K562 (cell line): ENCODE measurements around the gene TRERF1. TPM values are rescaled to one million over a fixed set of nuclear protein-coding genes. Genes with fewer than 3 reads are reported as not detected.
A peak's percentile ranks its signal among the peaks of the same experiment; 100 is the strongest.

Experiments
- ATAC-seq: fragments of 200-7000 bp; cut with Tn5 transposase; 3 replicates; pipeline ENCODE4 v1.9.1; 2020; ENCODE audit warnings: moderate library complexity
- BruUV-seq: library from RNA; stranded (reverse); fragments of 400-500 nt; replicated peaks from 2 replicates; lab custom pipeline; 2021; lab: Mats Ljungman, UMichigan
- CTCF ChIA-PET: fragments of 300-600 bp; formaldehyde crosslinking; extraction: SDS; loops from one replicate; lab custom pipeline; 2021; ENCODE audit warnings: low intra/inter-chr PET ratio; lab: Yijun Ruan, JAX
- POLR2A ChIA-PET: fragments of 300-600, 350-650 bp; sonication (Branson Sonifier 250); formaldehyde crosslinking; extraction: SDS; loops from one replicate; lab custom pipeline; 2021; ENCODE audit warnings: antibody characterized with exemption, inconsistent platforms; lab: Yijun Ruan, JAX
- DNase-seq, 4 experiments: peaks; one replicate each; pipeline versions ENCODE4 v3.0.0 to v3.0.0-alpha.2; 2011 to 2018; ENCODE audit warnings: low spot score in 3 of 4, mixed read lengths in 3 of 4; ENCODE audit errors: extremely low read depth in 1 of 4
- FAIRE-seq: peaks from 2 replicates; lab custom pipeline; 2011; peaks lifted over from hg19 to GRCh38; lab: Jason Lieb, UNC
- H2AFZ ChIP-seq: 2 replicates; pipeline ENCODE4 v1.6.0; 2011; ENCODE audit warnings: low read depth, low read length, control low read depth, inconsistent platforms
- H3K27ac ChIP-seq: fragments of 200-600 bp; 3 replicates; pipeline ENCODE4 v1.8.0; 2011; ENCODE audit warnings: low read depth, mild to moderate bottlenecking, control low read depth, inconsistent platforms, low read length, moderate library complexity, mixed read lengths; ENCODE audit errors: extremely low read depth
- H3K27me3 ChIP-seq, 2 experiments: fragments of 300-600 bp in 1 of 2; 2 replicates in 1 of 2; 3 replicates in 1 of 2; pipeline versions ENCODE4 v1.6.0 to v1.8.0; 2011; ENCODE audit warnings: inconsistent platforms in 2 of 2, low read length in 2 of 2, mild to moderate bottlenecking in 1 of 2, mixed read lengths in 1 of 2, moderate library complexity in 1 of 2; ENCODE audit not compliant: control insufficient read depth in 2 of 2, insufficient read depth in 2 of 2
- H3K36me3 ChIP-seq: fragments of 300-600 bp; 3 replicates; pipeline ENCODE4 v1.8.0; 2011; ENCODE audit warnings: mild to moderate bottlenecking, low read length, inconsistent platforms; ENCODE audit not compliant: control insufficient read depth, insufficient read depth
- H3K4me1 ChIP-seq, 2 experiments: fragments of 200-600 bp in 1 of 2; replicated peaks in 1 of 2; 2 replicates in 1 of 2; 3 replicates in 1 of 2; pipeline versions ENCODE4 v1.5.1 to v1.8.0; 2011; ENCODE audit warnings: inconsistent platforms in 2 of 2, low read length in 2 of 2, mild to moderate bottlenecking in 1 of 2, mixed read lengths in 1 of 2, moderate library complexity in 1 of 2; ENCODE audit not compliant: control insufficient read depth in 2 of 2, insufficient read depth in 2 of 2
- H3K4me2 ChIP-seq: 2 replicates; pipeline ENCODE4 v1.6.1; 2011; ENCODE audit warnings: low read length, control low read depth, inconsistent platforms, mixed read lengths; ENCODE audit not compliant: insufficient read depth
- H3K4me3 ChIP-seq: fragments of 200-600 bp; sonication (generic), shearing (Covaris generic); 2 replicates; pipeline ENCODE4 v1.5.1; 2016; ENCODE audit warnings: control low read depth, inconsistent platforms
- H3K79me2 ChIP-seq: fragments of 200-600 bp; 3 replicates; pipeline ENCODE4 v1.8.0; 2011; ENCODE audit warnings: low read length, inconsistent platforms; ENCODE audit not compliant: control insufficient read depth, insufficient read depth
- H3K9ac ChIP-seq, 2 experiments: 2 replicates each; pipeline versions ENCODE4 v1.6.0 to v1.6.1; 2011; ENCODE audit warnings: low read depth in 2 of 2, low read length in 2 of 2, control low read depth in 1 of 2, inconsistent platforms in 1 of 2, mild to moderate bottlenecking in 1 of 2, mixed read lengths in 1 of 2; ENCODE audit not compliant: insufficient read depth in 1 of 2
- H3K9me1 ChIP-seq: one replicate; pipeline ENCODE4 v1.6.0; 2011; ENCODE audit warnings: inconsistent platforms, mild to moderate bottlenecking, low read length, moderate library complexity; ENCODE audit not compliant: control insufficient read depth, insufficient read depth
- H3K9me3 ChIP-seq: replicated peaks from 2 replicates; pipeline ENCODE4 v1.5.1; 2011; ENCODE audit warnings: low read depth, low read length, inconsistent platforms; ENCODE audit not compliant: control insufficient read depth, insufficient read depth
- H4K20me1 ChIP-seq: replicated peaks from 2 replicates; pipeline ENCODE4 v1.6.1; 2011; ENCODE audit warnings: low read length, inconsistent platforms, mixed read lengths; ENCODE audit not compliant: control insufficient read depth, insufficient read depth
- BDP1 ChIP-seq: IDR thresholded peaks from 3 replicates; pipeline ENCODE4 v1.6.1; 2011; ENCODE audit not compliant: insufficient read length, insufficient read depth
- CBX3 ChIP-seq, 2 experiments: IDR thresholded peaks; 1 replicate in 1 of 2; 2 replicates in 1 of 2; pipeline ENCODE4 v1.6.1; 2012; ENCODE audit warnings: inconsistent platforms in 2 of 2, low read length in 2 of 2, borderline replicate concordance in 1 of 2, control low read depth in 1 of 2
- CHD1 ChIP-seq: fragments of 200-600 bp; sonication (generic); IDR thresholded peaks from one replicate; pipeline ENCODE4 v1.6.1; 2012; ENCODE audit warnings: mild to moderate bottlenecking, moderate library complexity, low read length, inconsistent platforms
- GABPA ChIP-seq: fragments of 200-800 bp; sonication (Bioruptor generic); conservative IDR thresholded peaks from 2 replicates; pipeline ENCODE4 v1.6.1; 2016; ENCODE audit warnings: low read depth, missing genetic modification characterization, missing compliant biosample characterization
- HCFC1 ChIP-seq: IDR thresholded peaks from 2 replicates; pipeline ENCODE4 v1.6.1; 2012; ENCODE audit warnings: low read depth, low read length, improper control_type of control experiment
- HDAC3 ChIP-seq: fragments of 450-650 bp; IDR thresholded peaks from 2 replicates; pipeline ENCODE4 v1.6.1; 2018; ENCODE audit warnings: borderline replicate concordance, mild to moderate bottlenecking, moderate library complexity; ENCODE audit not compliant: partially characterized antibody
- HMGN3 ChIP-seq: IDR thresholded peaks from 2 replicates; pipeline ENCODE4 v1.6.1; 2011; ENCODE audit warnings: borderline replicate concordance, low read depth, mild to moderate bottlenecking, mixed read lengths, low read length; ENCODE audit not compliant: insufficient read length; ENCODE audit errors: extremely low read depth
- ILF3 ChIP-seq: fragments of 450-650 bp; IDR thresholded peaks from 2 replicates; pipeline ENCODE4 v1.6.1; 2018; ENCODE audit warnings: antibody characterized with exemption, mild to moderate bottlenecking, moderate library complexity, borderline replicate concordance
- KLF1 ChIP-seq: fragments of 450-650 bp; IDR thresholded peaks from 2 replicates; pipeline ENCODE4 v1.6.1; 2016; ENCODE audit warnings: missing genetic modification characterization, missing compliant biosample characterization
- NCOA2 ChIP-seq, 2 experiments: fragments of 450-650 bp; IDR thresholded peaks; 2 replicates each; pipeline ENCODE4 v1.6.1; 2018; ENCODE audit warnings: mild to moderate bottlenecking in 2 of 2, moderate library complexity in 1 of 2; ENCODE audit not compliant: partially characterized antibody in 2 of 2
- NRF1 ChIP-seq, 2 experiments: fragments of 450-650 bp; IDR thresholded peaks in 1 of 2; conservative IDR thresholded peaks in 1 of 2; 2 replicates each; pipeline ENCODE4 v1.6.1; 2014; ENCODE audit warnings: mild to moderate bottlenecking in 2 of 2
- RBM39 ChIP-seq: fragments of 200-400 bp; formaldehyde crosslinking; optimal IDR thresholded peaks from 2 replicates; pipeline ENCODE3; 2018; ENCODE audit warnings: low read depth, low read length
- RREB1 ChIP-seq: fragments of 250-450 bp; sonication (Bioruptor Pico); IDR thresholded peaks from 2 replicates; pipeline ENCODE4 v1.4.0; 2020
- SAP30 ChIP-seq: fragments of 200-600 bp; sonication (generic); IDR thresholded peaks from 2 replicates; pipeline ENCODE4 v1.6.1; 2012; ENCODE audit warnings: borderline replicate concordance, low read depth, mild to moderate bottlenecking, moderate library complexity, low read length, control low read depth, inconsistent platforms; ENCODE audit not compliant: insufficient read depth, poor library complexity, severe bottlenecking
- SPI1 ChIP-seq: IDR thresholded peaks from 2 replicates; pipeline ENCODE4 v1.6.1; 2011; ENCODE audit warnings: low read depth, low read length, control low read depth, borderline replicate concordance
- TAF15 ChIP-seq: fragments of 200-400 bp; formaldehyde crosslinking; IDR thresholded peaks from 2 replicates; pipeline ENCODE4 v1.6.1; 2017; ENCODE audit warnings: mild to moderate bottlenecking, low read depth, low read length, moderate library complexity
- TSC22D4 ChIP-seq: fragments of 450-650 bp; IDR thresholded peaks from 2 replicates; pipeline ENCODE4 v1.6.1; 2016; ENCODE audit warnings: missing genetic modification characterization, missing biosample characterization, control low read depth
- ZNF354B ChIP-seq: fragments of 250-450 bp; sonication (Bioruptor Pico); IDR thresholded peaks from 2 replicates; pipeline ENCODE4 v1.4.0; 2020
- WGBS: fragments of 100-300 bp; shearing (Covaris generic); methylation state at CpG from one replicate; pipeline ENCODE4 v1.1.6; 2016; ENCODE audit warnings: low coverage, mixed read lengths; ENCODE audit not compliant: insufficient coverage; ENCODE audit errors: missing lambda C conversion rate; 5-methylcytosine and 5-hydroxymethylcytosine counted together
- in situ Hi-C: fragments of 300-500 bp; cut with MboI; formaldehyde crosslinking; loops from 4 replicates; pipeline ENCODE4 v1.15.0; 2018; ENCODE audit warnings: inconsistent platforms, mixed read lengths
- intact Hi-C: fragments of 100-400 bp; cut with micrococcal nuclease; formaldehyde crosslinking; loops from 2 replicates; pipeline ENCODE4 v1.14.2; 2022
- polyA plus RNA-seq, 8 experiments: library from polyadenylated mRNA; depleted of rRNA in 4 of 8; stranded (reverse) in 5 of 8; unstranded in 3 of 8; fragments of >200 nt; fragmentation: Nextera tagmentation in 2 of 8; fragmentation: Illumina TruSeq in 1 of 8; extraction: Ambion mirVana in 2 of 8; extraction: Trizol in 1 of 8; gene quantifications; 2 replicates each; pipeline versions ENCODE4 v1.2.1 to v1.2.3, GENCODE V29; 2011 to 2014; ENCODE audit warnings: inconsistent platforms in 1 of 8, missing spikeins in 1 of 8
- total RNA-seq, 7 experiments: library from RNA; depleted of rRNA in 6 of 7; stranded (reverse); fragments of >200 nt in 6 of 7; fragmentation: Illumina TruSeq in 2 of 7; extraction: Trizol in 2 of 7; gene quantifications; 2 replicates each; pipeline versions ENCODE4 v1.2.1 to v1.2.3, GENCODE V29; 2011 to 2021; ENCODE audit warnings: low replicate concordance in 1 of 7

Gene TRERF1
- total and polyA plus RNA-seq, 9 of the 15 experiments (the other 6 are each of a cell fraction or from before 2014, with no cell fraction given): 0.04 to 0.20 (median 0.07) TPM; not detected in 3

- in situ Hi-C loops: no loop called here
Observed at GRCh38 chr6:42392833-42393232, 58.9 kb downstream of the TRERF1 start.

More at GRCh38 chr6:42392833-42393232, 58.9 kb downstream of the TRERF1 start:
- no peak for DNase-seq
- intact Hi-C loops: no loop called here
- no TSS peak for BruUV-seq
- no peaks in the 10 kb centered on the region for H3K9me1 ChIP-seq
- H3K79me2 ChIP-seq: no peaks in the 10 kb centered on the region
- no peak overlapping the region for H3K9ac ChIP-seq
- FAIRE-seq: peak; percentile 15
- no peaks in the 10 kb centered on the region for H4K20me1 ChIP-seq
- H3K4me2 ChIP-seq: no peak overlapping the region
- 6% methylated on average over 10 of the region's 10 CpGs for WGBS
- no peak overlapping the region for H3K4me3 ChIP-seq
- H3K36me3 ChIP-seq: no peaks in the 10 kb centered on the region
- H3K9me3 ChIP-seq: no peaks in the 10 kb centered on the region
- no peaks in the 10 kb centered on the region for H3K4me1 ChIP-seq
- no peak for ATAC-seq
- ChIA-PET POLR2A (interaction anchor here (1.1 kb wide), 1 partner anchor 26 kb away, joined by 4 read pairs; no protein-coding TSS in a partner anchor), CTCF (no interaction called here)
- no peak for TF ChIP-seq ZNF354B (CRISPR knock-in tag)
- no peak for TF ChIP-seq CBX3 (IDR thresholded peaks at IDR 0.05; ENCODE audit: borderline replicate concordance in 1 of 2, low read length in 2 of 2)
- TF ChIP-seq SPI1: no peak
- TF ChIP-seq NRF1 (conservative IDR thresholded peaks at IDR 0.05 in 1 of 2, IDR thresholded peaks at IDR 0.05 in 1 of 2): no peak
- no peak for TF ChIP-seq ILF3
- no peak for TF ChIP-seq KLF1 (tag)
- TF ChIP-seq BDP1: no peak
- TF ChIP-seq SAP30: no peak
- TF ChIP-seq RBM39: no peak
- no peak for TF ChIP-seq TSC22D4 (tag)
- no peak for TF ChIP-seq HMGN3
- no peak for TF ChIP-seq TAF15
- TF ChIP-seq HDAC3: no peak
- TF ChIP-seq HCFC1: no peak
- no peak for TF ChIP-seq GABPA
- no peak for TF ChIP-seq NCOA2 (IDR thresholded peaks at IDR 0.05; ENCODE audit: partially characterized antibody in 2 of 2)
- TF ChIP-seq CHD1: no peak
- no peak for TF ChIP-seq RREB1 (CRISPR knock-in tag)
- H3K27ac ChIP-seq: no peak overlapping the region
- peaks cover 41 to 65% of the 10 kb centered on the region in 2 experiments; a peak in 4 of 5 replicates for H3K27me3 ChIP-seq
- H2AFZ ChIP-seq: no peak overlapping the region
